Measurements from ENCODE around the gene CAMKMT. TPM values are rescaled to one million over a fixed set of nuclear protein-coding genes. Genes with fewer than 3 reads are reported as not detected.

CAMKMT gene
- total RNA-seq, 1 experiment from 2014 or later = 12.5 TPM

DNA sequence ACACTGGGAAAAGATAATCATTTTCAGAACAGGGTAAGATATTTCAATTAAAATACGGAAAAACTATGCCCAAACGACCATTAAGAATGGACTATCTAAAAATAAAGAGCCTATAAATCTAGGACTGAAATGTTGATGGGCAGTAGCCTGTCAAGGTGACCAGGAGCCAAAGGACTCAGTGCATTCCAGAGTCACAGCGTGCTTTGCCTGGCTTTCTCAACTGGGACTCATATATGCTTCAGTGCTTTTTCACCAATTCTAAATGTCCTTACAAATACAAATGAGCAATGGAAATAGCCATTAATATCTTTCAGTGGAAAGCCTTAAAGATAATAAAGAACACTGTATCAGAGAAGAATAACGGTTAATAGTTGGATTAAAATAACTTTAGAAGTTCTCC is 35.9 kb upstream of the CAMKMT start:
- Histone ChIP-seq H3K4me1 (ENCODE audit: insufficient read depth, low read length, poor library complexity, severe bottlenecking) (no peaks in the 10 kb centered on the region), H3K9me3 (ENCODE audit: low read depth, low read length, poor library complexity, severe bottlenecking) (no peaks in the 10 kb centered on the region), H3K4me3 (ENCODE audit: low read depth, low read length, poor library complexity, severe bottlenecking) (no peak overlapping the region), H3K36me3 (ENCODE audit: insufficient read depth, low read length, poor library complexity, severe bottlenecking) (peaks cover 50% of the 10 kb centered on the region), H3K27me3 (replicated peaks; ENCODE audit: insufficient read depth, low read depth, low read length, poor library complexity) (no peaks in the 10 kb centered on the region), H3K27ac (ENCODE audit: low read depth, low read length, poor library complexity, severe bottlenecking) (no peak overlapping the region)
- intact Hi-C loops (cut with micrococcal nuclease; ENCODE audit: unreplicated experiment) = no loop called here
- no TSS peak for BruUV-seq (replicated peaks)
- no peak for DNase-seq (ENCODE audit: low spot score)
- ChIA-PET CTCF (interaction anchor here (0.6 to 0.7 kb wide), 2 partner anchors 282 to 293 kb away, joined by 3 to 5 read pairs; no protein-coding TSS in a partner anchor), POLR2A (ENCODE audit: low non-redundant PET) (no interaction called here)
- TF ChIP-seq, protein P1, sequence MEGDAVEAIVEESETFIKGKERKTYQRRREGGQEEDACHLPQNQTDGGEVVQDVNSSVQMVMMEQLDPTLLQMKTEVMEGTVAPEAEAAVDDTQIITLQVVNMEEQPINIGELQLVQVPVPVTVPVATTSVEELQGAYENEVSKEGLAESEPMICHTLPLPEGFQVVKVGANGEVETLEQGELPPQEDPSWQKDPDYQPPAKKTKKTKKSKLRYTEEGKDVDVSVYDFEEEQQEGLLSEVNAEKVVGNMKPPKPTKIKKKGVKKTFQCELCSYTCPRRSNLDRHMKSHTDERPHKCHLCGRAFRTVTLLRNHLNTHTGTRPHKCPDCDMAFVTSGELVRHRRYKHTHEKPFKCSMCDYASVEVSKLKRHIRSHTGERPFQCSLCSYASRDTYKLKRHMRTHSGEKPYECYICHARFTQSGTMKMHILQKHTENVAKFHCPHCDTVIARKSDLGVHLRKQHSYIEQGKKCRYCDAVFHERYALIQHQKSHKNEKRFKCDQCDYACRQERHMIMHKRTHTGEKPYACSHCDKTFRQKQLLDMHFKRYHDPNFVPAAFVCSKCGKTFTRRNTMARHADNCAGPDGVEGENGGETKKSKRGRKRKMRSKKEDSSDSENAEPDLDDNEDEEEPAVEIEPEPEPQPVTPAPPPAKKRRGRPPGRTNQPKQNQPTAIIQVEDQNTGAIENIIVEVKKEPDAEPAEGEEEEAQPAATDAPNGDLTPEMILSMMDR (conservative IDR thresholded peaks at IDR 0.05; ENCODE audit: low read depth, low read length) = no peak
- no peak for TF ChIP-seq EZH2 (IDR thresholded peaks at IDR 0.05; ENCODE audit: borderline replicate concordance, low read depth, low read length, poor library complexity, severe bottlenecking)

DNA sequence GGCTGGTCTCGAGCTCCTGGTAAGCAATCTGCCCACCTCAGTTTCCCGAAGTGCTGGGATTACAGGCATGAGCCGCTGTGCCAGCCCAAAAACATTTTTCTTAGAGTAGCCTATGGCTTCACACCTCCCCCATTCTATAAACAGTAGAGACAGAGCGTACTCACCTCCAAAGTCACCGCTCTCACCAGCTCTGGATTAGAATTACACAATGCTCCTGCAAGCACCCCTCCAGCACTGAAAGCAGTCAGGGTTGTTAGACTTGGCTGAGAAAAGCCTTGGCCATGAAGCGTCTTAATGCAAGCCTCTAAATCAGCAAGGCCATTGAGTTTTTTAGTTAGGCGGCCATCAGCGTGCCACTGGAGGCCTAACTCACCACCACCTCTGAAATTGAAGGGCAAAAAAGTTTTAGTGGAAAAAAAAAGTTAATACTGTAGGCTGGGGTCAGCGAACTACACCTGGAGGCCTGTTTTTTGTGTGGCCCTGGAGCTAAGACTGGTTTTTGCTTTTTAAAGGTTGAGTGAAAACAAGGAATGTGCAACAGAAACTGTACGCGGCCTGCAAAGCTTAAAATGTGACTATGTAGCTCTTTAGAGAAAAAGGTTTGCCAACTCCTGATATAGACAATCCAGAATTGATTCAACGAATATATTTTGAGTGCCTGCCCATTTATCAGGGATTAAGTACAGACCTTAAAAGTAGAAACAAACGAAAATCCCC is 35.0 kb upstream of the CAMKMT start:
- Histone ChIP-seq H3K4me1 (ENCODE audit: insufficient read depth, low read length, poor library complexity, severe bottlenecking) (no peaks in the 10 kb centered on the region), H3K27ac (ENCODE audit: low read depth, low read length, poor library complexity, severe bottlenecking) (no peak overlapping the region), H3K9me3 (ENCODE audit: low read depth, low read length, poor library complexity, severe bottlenecking) (no peaks in the 10 kb centered on the region), H3K36me3 (ENCODE audit: insufficient read depth, low read length, poor library complexity, severe bottlenecking) (peaks cover 42% of the 10 kb centered on the region), H3K4me3 (ENCODE audit: low read depth, low read length, poor library complexity, severe bottlenecking) (no peak overlapping the region), H3K27me3 (replicated peaks; ENCODE audit: insufficient read depth, low read depth, low read length, poor library complexity) (no peaks in the 10 kb centered on the region)
- DNase-seq (ENCODE audit: low spot score) = no peak
- CTCF ChIA-PET = no interaction called here
- POLR2A ChIA-PET (ENCODE audit: low non-redundant PET) = no interaction called here
- TF ChIP-seq EZH2 (IDR thresholded peaks at IDR 0.05; ENCODE audit: borderline replicate concordance, low read depth, low read length, poor library complexity, severe bottlenecking) = no peak
- TF ChIP-seq, protein P1 (conservative IDR thresholded peaks at IDR 0.05; ENCODE audit: low read depth, low read length) = no peak
- BruUV-seq (replicated peaks) = no TSS peak
- intact Hi-C loops (cut with micrococcal nuclease; ENCODE audit: unreplicated experiment) = no loop called here

DNA sequence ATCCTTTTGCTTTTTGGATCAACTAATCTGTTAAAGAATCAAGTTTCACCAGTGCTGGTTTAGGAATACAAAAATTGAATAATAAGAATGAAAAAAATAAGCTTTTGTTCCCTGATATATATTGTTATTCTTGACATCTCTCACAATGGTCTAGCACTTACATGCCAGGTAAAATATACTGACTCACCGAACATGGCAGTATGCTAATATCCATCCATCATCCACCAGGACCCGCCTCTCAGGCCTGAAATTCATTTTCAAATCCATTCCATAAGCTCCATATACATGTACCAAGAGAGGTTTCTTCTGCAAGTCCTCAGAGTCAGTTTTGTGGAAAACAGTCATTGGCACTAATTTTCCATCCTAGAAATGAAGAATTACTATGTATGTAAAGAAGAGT is 33.0 kb upstream of the CAMKMT start:
- Histone ChIP-seq H3K27me3 (replicated peaks; ENCODE audit: insufficient read depth, low read depth, low read length, poor library complexity) (no peaks in the 10 kb centered on the region), H3K9me3 (ENCODE audit: low read depth, low read length, poor library complexity, severe bottlenecking) (no peaks in the 10 kb centered on the region), H3K4me3 (ENCODE audit: low read depth, low read length, poor library complexity, severe bottlenecking) (no peak overlapping the region), H3K4me1 (ENCODE audit: insufficient read depth, low read length, poor library complexity, severe bottlenecking) (no peaks in the 10 kb centered on the region), H3K27ac (ENCODE audit: low read depth, low read length, poor library complexity, severe bottlenecking) (no peak overlapping the region), H3K36me3 (ENCODE audit: insufficient read depth, low read length, poor library complexity, severe bottlenecking) (peaks cover 28% of the 10 kb centered on the region)
- POLR2A ChIA-PET (ENCODE audit: low non-redundant PET) = no interaction called here
- CTCF ChIA-PET = no interaction called here
- DNase-seq (ENCODE audit: low spot score) = no peak
- intact Hi-C loops (cut with micrococcal nuclease; ENCODE audit: unreplicated experiment) = no loop called here
- TF ChIP-seq, protein P1 (conservative IDR thresholded peaks at IDR 0.05; ENCODE audit: low read depth, low read length) = no peak
- TF ChIP-seq EZH2 (IDR thresholded peaks at IDR 0.05; ENCODE audit: borderline replicate concordance, low read depth, low read length, poor library complexity, severe bottlenecking) = no peak
- no TSS peak for BruUV-seq (replicated peaks)
